Subcutaneous adipose tissue (tissue), 4 donors: ENCODE data around the gene TMEM184A. TPM values are rescaled to one million over a fixed set of nuclear protein-coding genes. Genes with fewer than 3 reads are reported as not detected.

ENCODE experiments used
- CTCF ChIP-seq: fragments of 450-650 bp; IDR thresholded peaks from one replicate; pipeline ENCODE4 v1.5.1; 2016; ENCODE audit warnings: low read depth, mild to moderate bottlenecking, control low read depth, antibody characterized with exemption, moderate library complexity
- total RNA-seq, 4 donors: library from RNA; depleted of rRNA; stranded (reverse); fragments of >200 nt; gene quantifications; one replicate each; pipeline ENCODE4 v1.1.0, GENCODE V29; 2016

Gene TMEM184A
- total RNA-seq, 4 donors from 2014 or later: under 0.01 to 0.17 TPM; not detected in 2

GRCh38 chr7:1547777-1548437 lies 8.1 kb downstream of the TMEM184A start:
- TF ChIP-seq CTCF: no peak

GRCh38 chr7:1546909-1547776 lies 8.9 kb downstream of the TMEM184A start:
- TF ChIP-seq CTCF: no peak

- no peak for TF ChIP-seq CTCF
Measured at GRCh38 chr7:1546274-1546908, 9.6 kb downstream of the TMEM184A start.

- TF ChIP-seq CTCF: no peak
Measured at GRCh38 chr7:1545417-1546246, 10.4 kb downstream of the TMEM184A start.

GRCh38 chr7:1544896-1545416 lies 11.0 kb downstream of the TMEM184A start:
- TF ChIP-seq CTCF: no peak

- no peak for TF ChIP-seq CTCF
Measured at GRCh38 chr7:1544178-1544895, 11.7 kb downstream of the TMEM184A start.
